Neural cell (in vitro differentiated cells): Measurements from ENCODE around the gene IL10RB.

ENCODE experiments used
- EP300 ChIP-seq: fragments of 450-650 bp; conservative IDR thresholded peaks from 2 replicates; pipeline ENCODE4 v1.6.1; 2014; ENCODE audit warnings: antibody characterized with exemption, mild to moderate bottlenecking, moderate library complexity; ENCODE audit not compliant: poor library complexity, severe bottlenecking
- EZH2 ChIP-seq: fragments of 200-600, 300-800 bp; shearing (Covaris generic), sonication (generic); IDR thresholded peaks from 2 replicates; pipeline ENCODE4 v1.6.1; 2014; ENCODE audit warnings: antibody characterized with exemption, low read length, borderline replicate concordance, mild to moderate bottlenecking; ENCODE audit not compliant: insufficient read depth, poor library complexity, severe bottlenecking
- MXI1 ChIP-seq: fragments of 450-650 bp; conservative IDR thresholded peaks from 2 replicates; pipeline ENCODE4 v1.6.1; 2014; ENCODE audit warnings: antibody characterized with exemption, mild to moderate bottlenecking; ENCODE audit not compliant: poor library complexity, severe bottlenecking
- POLR2AphosphoS5 ChIP-seq: IDR thresholded peaks from 2 replicates; pipeline ENCODE4 v1.6.1; 2012
- RAD21 ChIP-seq: fragments of 450-650 bp; conservative IDR thresholded peaks from 2 replicates; pipeline ENCODE4 v1.6.1; 2014; ENCODE audit warnings: antibody characterized with exemption, mild to moderate bottlenecking, moderate library complexity
- TAF1 ChIP-seq: IDR thresholded peaks from 2 replicates; pipeline ENCODE4 v1.6.1; 2012; ENCODE audit warnings: low read depth
- TF ChIP-seq, protein P1 (sequence below): fragments of 450-650 bp; IDR thresholded peaks from 2 replicates; pipeline ENCODE4 v1.5.1; 2014; ENCODE audit warnings: antibody characterized with exemption, mild to moderate bottlenecking, moderate library complexity; ENCODE audit not compliant: poor library complexity, severe bottlenecking
- TF ChIP-seq, protein P2 (sequence below): IDR thresholded peaks from 2 replicates; pipeline ENCODE4 v1.6.1; 2012; ENCODE audit warnings: borderline replicate concordance

GRCh38 chr21:33296156-33296555 lies 30.0 kb downstream of the IL10RB start:
- TF ChIP-seq POLR2AphosphoS5: no peak
- no peak for TF ChIP-seq MXI1
- TF ChIP-seq, protein P1, sequence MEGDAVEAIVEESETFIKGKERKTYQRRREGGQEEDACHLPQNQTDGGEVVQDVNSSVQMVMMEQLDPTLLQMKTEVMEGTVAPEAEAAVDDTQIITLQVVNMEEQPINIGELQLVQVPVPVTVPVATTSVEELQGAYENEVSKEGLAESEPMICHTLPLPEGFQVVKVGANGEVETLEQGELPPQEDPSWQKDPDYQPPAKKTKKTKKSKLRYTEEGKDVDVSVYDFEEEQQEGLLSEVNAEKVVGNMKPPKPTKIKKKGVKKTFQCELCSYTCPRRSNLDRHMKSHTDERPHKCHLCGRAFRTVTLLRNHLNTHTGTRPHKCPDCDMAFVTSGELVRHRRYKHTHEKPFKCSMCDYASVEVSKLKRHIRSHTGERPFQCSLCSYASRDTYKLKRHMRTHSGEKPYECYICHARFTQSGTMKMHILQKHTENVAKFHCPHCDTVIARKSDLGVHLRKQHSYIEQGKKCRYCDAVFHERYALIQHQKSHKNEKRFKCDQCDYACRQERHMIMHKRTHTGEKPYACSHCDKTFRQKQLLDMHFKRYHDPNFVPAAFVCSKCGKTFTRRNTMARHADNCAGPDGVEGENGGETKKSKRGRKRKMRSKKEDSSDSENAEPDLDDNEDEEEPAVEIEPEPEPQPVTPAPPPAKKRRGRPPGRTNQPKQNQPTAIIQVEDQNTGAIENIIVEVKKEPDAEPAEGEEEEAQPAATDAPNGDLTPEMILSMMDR: no peak
- TF ChIP-seq EZH2: no peak
- TF ChIP-seq, protein P2, sequence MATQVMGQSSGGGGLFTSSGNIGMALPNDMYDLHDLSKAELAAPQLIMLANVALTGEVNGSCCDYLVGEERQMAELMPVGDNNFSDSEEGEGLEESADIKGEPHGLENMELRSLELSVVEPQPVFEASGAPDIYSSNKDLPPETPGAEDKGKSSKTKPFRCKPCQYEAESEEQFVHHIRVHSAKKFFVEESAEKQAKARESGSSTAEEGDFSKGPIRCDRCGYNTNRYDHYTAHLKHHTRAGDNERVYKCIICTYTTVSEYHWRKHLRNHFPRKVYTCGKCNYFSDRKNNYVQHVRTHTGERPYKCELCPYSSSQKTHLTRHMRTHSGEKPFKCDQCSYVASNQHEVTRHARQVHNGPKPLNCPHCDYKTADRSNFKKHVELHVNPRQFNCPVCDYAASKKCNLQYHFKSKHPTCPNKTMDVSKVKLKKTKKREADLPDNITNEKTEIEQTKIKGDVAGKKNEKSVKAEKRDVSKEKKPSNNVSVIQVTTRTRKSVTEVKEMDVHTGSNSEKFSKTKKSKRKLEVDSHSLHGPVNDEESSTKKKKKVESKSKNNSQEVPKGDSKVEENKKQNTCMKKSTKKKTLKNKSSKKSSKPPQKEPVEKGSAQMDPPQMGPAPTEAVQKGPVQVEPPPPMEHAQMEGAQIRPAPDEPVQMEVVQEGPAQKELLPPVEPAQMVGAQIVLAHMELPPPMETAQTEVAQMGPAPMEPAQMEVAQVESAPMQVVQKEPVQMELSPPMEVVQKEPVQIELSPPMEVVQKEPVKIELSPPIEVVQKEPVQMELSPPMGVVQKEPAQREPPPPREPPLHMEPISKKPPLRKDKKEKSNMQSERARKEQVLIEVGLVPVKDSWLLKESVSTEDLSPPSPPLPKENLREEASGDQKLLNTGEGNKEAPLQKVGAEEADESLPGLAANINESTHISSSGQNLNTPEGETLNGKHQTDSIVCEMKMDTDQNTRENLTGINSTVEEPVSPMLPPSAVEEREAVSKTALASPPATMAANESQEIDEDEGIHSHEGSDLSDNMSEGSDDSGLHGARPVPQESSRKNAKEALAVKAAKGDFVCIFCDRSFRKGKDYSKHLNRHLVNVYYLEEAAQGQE: no peak
- no peak for TF ChIP-seq TAF1
- TF ChIP-seq RAD21: no peak
- no peak for TF ChIP-seq EP300
